Neural cell (in vitro differentiated cells): ENCODE results near the gene RAP1B. TPM values are rescaled to one million over a fixed set of nuclear protein-coding genes. Genes with fewer than 3 reads are reported as not detected.

ENCODE experiments used
- H2AFZ ChIP-seq: fragments of 200-600, 300-800 bp; sonication (generic), shearing (Covaris generic); 2 replicates; pipeline ENCODE4 v1.6.0; 2014; ENCODE audit warnings: low read depth, mild to moderate bottlenecking, antibody characterized with exemption, low read length, moderate library complexity
- H3F3A ChIP-seq: fragments of 200-600 bp; shearing (Covaris generic); 2 replicates; pipeline ENCODE4 v1.6.1; 2016; ENCODE audit warnings: mild to moderate bottlenecking, moderate library complexity, mixed read lengths, antibody characterized with exemption, low read length; ENCODE audit not compliant: insufficient read depth, poor library complexity, severe bottlenecking
- H3K27ac ChIP-seq: fragments of 200-600, 300-800 bp; sonication (generic), shearing (Covaris generic); 2 replicates; pipeline ENCODE4 v1.5.1; 2014; ENCODE audit warnings: mild to moderate bottlenecking, low read length, moderate library complexity
- H3K27me3 ChIP-seq: fragments of 300-800, 200-600 bp; sonication (generic), shearing (Covaris generic); 2 replicates; pipeline ENCODE4 v1.6.0; 2014; ENCODE audit warnings: mild to moderate bottlenecking, low read depth, low read length, moderate library complexity; ENCODE audit not compliant: insufficient read depth
- H3K36me3 ChIP-seq: fragments of 300-800, 200-600 bp; sonication (generic), shearing (Covaris generic); 2 replicates; pipeline ENCODE4 v1.5.1; 2014; ENCODE audit warnings: mild to moderate bottlenecking, antibody characterized with exemption, low read length, moderate library complexity; ENCODE audit not compliant: insufficient read depth
- H3K4me2 ChIP-seq: fragments of 300-800, 200-600 bp; sonication (generic), shearing (Covaris generic); 2 replicates; pipeline ENCODE4 v1.6.0; 2014; ENCODE audit warnings: mild to moderate bottlenecking, low read length
- H3K4me3 ChIP-seq: fragments of 300-800, 200-600 bp; sonication (generic), shearing (Covaris generic); 2 replicates; pipeline ENCODE4 v1.5.1; 2014; ENCODE audit warnings: mild to moderate bottlenecking, low read length, moderate library complexity
- H3K79me2 ChIP-seq: fragments of 200-600 bp; shearing (Covaris generic); replicated peaks from 2 replicates; pipeline ENCODE4 v1.6.0; 2014; ENCODE audit warnings: mild to moderate bottlenecking, low read length, moderate library complexity; ENCODE audit not compliant: insufficient read depth
- H3K9ac ChIP-seq: fragments of 300-800, 200-600 bp; sonication (generic), shearing (Covaris generic); 2 replicates; pipeline ENCODE4 v1.6.1; 2016; ENCODE audit warnings: mild to moderate bottlenecking, low read length, mixed read lengths
- H3K9me2 ChIP-seq: fragments of 200-600 bp; shearing (Covaris generic); 2 replicates; pipeline ENCODE4 v1.6.1; 2016; ENCODE audit warnings: mild to moderate bottlenecking, low read length, mixed read lengths; ENCODE audit not compliant: insufficient read depth
- H3K9me3 ChIP-seq: fragments of 200-600, 300-800 bp; sonication (generic), shearing (Covaris generic); 2 replicates; pipeline ENCODE4 v1.6.1; 2016; ENCODE audit warnings: mild to moderate bottlenecking, mixed run types, low read length, moderate library complexity, mixed read lengths
- H4K20me1 ChIP-seq: fragments of 200-600 bp; shearing (Covaris generic); 2 replicates; pipeline ENCODE4 v1.6.1; 2016; ENCODE audit warnings: mild to moderate bottlenecking, mixed run types; ENCODE audit not compliant: insufficient read depth
- EP300 ChIP-seq: fragments of 450-650 bp; conservative IDR thresholded peaks from 2 replicates; pipeline ENCODE4 v1.6.1; 2014; ENCODE audit warnings: antibody characterized with exemption, mild to moderate bottlenecking, moderate library complexity; ENCODE audit not compliant: poor library complexity, severe bottlenecking
- EZH2 ChIP-seq: fragments of 200-600, 300-800 bp; shearing (Covaris generic), sonication (generic); IDR thresholded peaks from 2 replicates; pipeline ENCODE4 v1.6.1; 2014; ENCODE audit warnings: antibody characterized with exemption, low read length, borderline replicate concordance, mild to moderate bottlenecking; ENCODE audit not compliant: insufficient read depth, poor library complexity, severe bottlenecking
- MXI1 ChIP-seq: fragments of 450-650 bp; conservative IDR thresholded peaks from 2 replicates; pipeline ENCODE4 v1.6.1; 2014; ENCODE audit warnings: antibody characterized with exemption, mild to moderate bottlenecking; ENCODE audit not compliant: poor library complexity, severe bottlenecking
- POLR2AphosphoS5 ChIP-seq: IDR thresholded peaks from 2 replicates; pipeline ENCODE4 v1.6.1; 2012
- RAD21 ChIP-seq: fragments of 450-650 bp; conservative IDR thresholded peaks from 2 replicates; pipeline ENCODE4 v1.6.1; 2014; ENCODE audit warnings: antibody characterized with exemption, mild to moderate bottlenecking, moderate library complexity
- SMC3 ChIP-seq: fragments of 450-650 bp; conservative IDR thresholded peaks from 2 replicates; pipeline ENCODE4 v1.6.1; 2014; ENCODE audit warnings: antibody characterized with exemption, mild to moderate bottlenecking, moderate library complexity; ENCODE audit not compliant: poor library complexity
- TAF1 ChIP-seq: IDR thresholded peaks from 2 replicates; pipeline ENCODE4 v1.6.1; 2012; ENCODE audit warnings: low read depth
- polyA plus RNA-seq: library from polyadenylated mRNA; depleted of rRNA; stranded (reverse); fragments of >200 nt; gene quantifications from 2 replicates; pipeline ENCODE4 v1.2.3, GENCODE V29; 2014
- TF ChIP-seq, protein P1 (sequence below): IDR thresholded peaks from 2 replicates; pipeline ENCODE4 v1.6.1; 2012; ENCODE audit warnings: borderline replicate concordance
- TF ChIP-seq, protein P2 (sequence below): fragments of 450-650 bp; IDR thresholded peaks from 2 replicates; pipeline ENCODE4 v1.5.1; 2014; ENCODE audit warnings: antibody characterized with exemption, mild to moderate bottlenecking, moderate library complexity; ENCODE audit not compliant: poor library complexity, severe bottlenecking

Gene RAP1B
- polyA plus RNA-seq, 1 donor from 2014 or later, result 209 TPM

DNA sequence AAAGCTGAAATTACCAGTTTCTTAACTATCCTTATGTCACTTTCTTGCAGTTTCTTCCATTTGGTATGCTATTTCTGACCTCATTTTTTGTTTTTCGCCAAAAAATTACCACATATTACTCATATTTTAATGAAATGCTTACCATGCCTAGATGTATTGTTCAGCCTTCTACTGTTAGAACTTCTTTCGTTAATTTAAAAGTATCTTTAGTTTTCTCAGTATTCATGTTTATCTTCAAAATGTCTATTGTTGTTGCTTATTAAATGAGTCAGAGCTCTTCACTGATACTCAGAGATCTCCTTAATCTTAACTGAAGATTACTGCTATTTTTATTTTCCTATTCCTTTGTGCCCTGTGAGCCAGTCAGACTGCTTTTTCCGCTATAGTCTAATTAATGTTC lies 20.5 kb downstream of the RAP1B start:
- Histone ChIP-seq H3K4me2 (no peak overlapping the region), H3K79me2 (peaks cover 22% of the 10 kb centered on the region)

DNA sequence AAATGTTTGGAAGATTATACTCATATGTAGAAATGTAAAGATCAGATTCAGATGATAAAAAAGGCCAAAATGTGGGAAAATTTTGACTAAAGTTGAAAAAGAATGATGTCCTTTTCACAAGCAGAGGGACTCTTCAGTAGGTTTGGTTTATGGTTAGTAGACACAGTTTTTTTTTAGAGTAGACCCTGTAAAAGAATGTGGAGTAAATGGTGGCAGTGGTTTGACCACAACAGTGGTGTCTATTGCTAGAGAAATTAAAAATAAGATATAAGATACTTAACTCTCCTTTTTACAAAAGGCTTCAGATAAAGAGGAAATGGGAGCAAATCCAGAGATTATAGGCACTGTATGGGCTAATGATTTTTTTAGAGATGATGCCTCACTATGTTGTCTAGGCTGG lies 21.8 kb downstream of the RAP1B start:
- Histone ChIP-seq H3K79me2 (peaks cover 23% of the 10 kb centered on the region), H3K9me2 (no peaks in the 10 kb centered on the region), H3F3A (no peaks in the 10 kb centered on the region), H3K9me3 (no peaks in the 10 kb centered on the region), H3K27me3 (no peaks in the 10 kb centered on the region), H2AFZ (no peak overlapping the region), H3K27ac (no peak overlapping the region), H3K4me3 (no peak overlapping the region), H3K4me2 (no peak overlapping the region), H4K20me1 (no peaks in the 10 kb centered on the region), H3K9ac (no peak overlapping the region), H3K36me3 (no peaks in the 10 kb centered on the region)
- TF ChIP-seq SMC3 (no peak), TAF1 (no peak), POLR2AphosphoS5 (no peak), EZH2 (no peak), MXI1 (no peak), EP300 (no peak)
- TF ChIP-seq, protein P1, sequence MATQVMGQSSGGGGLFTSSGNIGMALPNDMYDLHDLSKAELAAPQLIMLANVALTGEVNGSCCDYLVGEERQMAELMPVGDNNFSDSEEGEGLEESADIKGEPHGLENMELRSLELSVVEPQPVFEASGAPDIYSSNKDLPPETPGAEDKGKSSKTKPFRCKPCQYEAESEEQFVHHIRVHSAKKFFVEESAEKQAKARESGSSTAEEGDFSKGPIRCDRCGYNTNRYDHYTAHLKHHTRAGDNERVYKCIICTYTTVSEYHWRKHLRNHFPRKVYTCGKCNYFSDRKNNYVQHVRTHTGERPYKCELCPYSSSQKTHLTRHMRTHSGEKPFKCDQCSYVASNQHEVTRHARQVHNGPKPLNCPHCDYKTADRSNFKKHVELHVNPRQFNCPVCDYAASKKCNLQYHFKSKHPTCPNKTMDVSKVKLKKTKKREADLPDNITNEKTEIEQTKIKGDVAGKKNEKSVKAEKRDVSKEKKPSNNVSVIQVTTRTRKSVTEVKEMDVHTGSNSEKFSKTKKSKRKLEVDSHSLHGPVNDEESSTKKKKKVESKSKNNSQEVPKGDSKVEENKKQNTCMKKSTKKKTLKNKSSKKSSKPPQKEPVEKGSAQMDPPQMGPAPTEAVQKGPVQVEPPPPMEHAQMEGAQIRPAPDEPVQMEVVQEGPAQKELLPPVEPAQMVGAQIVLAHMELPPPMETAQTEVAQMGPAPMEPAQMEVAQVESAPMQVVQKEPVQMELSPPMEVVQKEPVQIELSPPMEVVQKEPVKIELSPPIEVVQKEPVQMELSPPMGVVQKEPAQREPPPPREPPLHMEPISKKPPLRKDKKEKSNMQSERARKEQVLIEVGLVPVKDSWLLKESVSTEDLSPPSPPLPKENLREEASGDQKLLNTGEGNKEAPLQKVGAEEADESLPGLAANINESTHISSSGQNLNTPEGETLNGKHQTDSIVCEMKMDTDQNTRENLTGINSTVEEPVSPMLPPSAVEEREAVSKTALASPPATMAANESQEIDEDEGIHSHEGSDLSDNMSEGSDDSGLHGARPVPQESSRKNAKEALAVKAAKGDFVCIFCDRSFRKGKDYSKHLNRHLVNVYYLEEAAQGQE, result no peak
- TF ChIP-seq, protein P2, sequence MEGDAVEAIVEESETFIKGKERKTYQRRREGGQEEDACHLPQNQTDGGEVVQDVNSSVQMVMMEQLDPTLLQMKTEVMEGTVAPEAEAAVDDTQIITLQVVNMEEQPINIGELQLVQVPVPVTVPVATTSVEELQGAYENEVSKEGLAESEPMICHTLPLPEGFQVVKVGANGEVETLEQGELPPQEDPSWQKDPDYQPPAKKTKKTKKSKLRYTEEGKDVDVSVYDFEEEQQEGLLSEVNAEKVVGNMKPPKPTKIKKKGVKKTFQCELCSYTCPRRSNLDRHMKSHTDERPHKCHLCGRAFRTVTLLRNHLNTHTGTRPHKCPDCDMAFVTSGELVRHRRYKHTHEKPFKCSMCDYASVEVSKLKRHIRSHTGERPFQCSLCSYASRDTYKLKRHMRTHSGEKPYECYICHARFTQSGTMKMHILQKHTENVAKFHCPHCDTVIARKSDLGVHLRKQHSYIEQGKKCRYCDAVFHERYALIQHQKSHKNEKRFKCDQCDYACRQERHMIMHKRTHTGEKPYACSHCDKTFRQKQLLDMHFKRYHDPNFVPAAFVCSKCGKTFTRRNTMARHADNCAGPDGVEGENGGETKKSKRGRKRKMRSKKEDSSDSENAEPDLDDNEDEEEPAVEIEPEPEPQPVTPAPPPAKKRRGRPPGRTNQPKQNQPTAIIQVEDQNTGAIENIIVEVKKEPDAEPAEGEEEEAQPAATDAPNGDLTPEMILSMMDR, result no peak

More for the DNA sequence above, 20.5 kb downstream of the RAP1B start:
- Histone ChIP-seq H3K27ac (no peak overlapping the region), H4K20me1 (no peaks in the 10 kb centered on the region), H3K9me2 (no peaks in the 10 kb centered on the region), H3K27me3 (no peaks in the 10 kb centered on the region), H3K36me3 (no peaks in the 10 kb centered on the region), H3K9me3 (no peaks in the 10 kb centered on the region), H3K4me3 (no peak overlapping the region), H3K9ac (no peak overlapping the region), H2AFZ (no peak overlapping the region), H3F3A (no peaks in the 10 kb centered on the region)
- no peak for TF ChIP-seq MXI1
- no peak for TF ChIP-seq SMC3
- TF ChIP-seq, protein P1, result no peak
- no peak for TF ChIP-seq EZH2
- no peak for TF ChIP-seq EP300
- no peak for TF ChIP-seq RAD21
- TF ChIP-seq, protein P2, result no peak
- TF ChIP-seq TAF1, result no peak
- no peak for TF ChIP-seq POLR2AphosphoS5
